Progenitor cell of endocrine pancreas (in vitro differentiated cells): ENCODE results near the gene THSD4. TPM values are rescaled to one million over a fixed set of nuclear protein-coding genes. Genes with fewer than 3 reads are reported as not detected.
A peak's percentile ranks its signal among the peaks of the same experiment; 100 is the strongest.

Source experiments
- DNase-seq: peaks from one replicate; pipeline ENCODE4 v3.0.0; 2021; ENCODE audit warnings: low spot score; ENCODE audit not compliant: unreplicated experiment
- H3K27ac Mint-ChIP-seq: 2 replicates; pipeline ENCODE4 v1.8.0; 2021; ENCODE audit warnings: mild to moderate bottlenecking, moderate library complexity, mixed read lengths
- H3K27me3 Mint-ChIP-seq: 2 replicates; pipeline ENCODE4 v1.8.0; 2021; ENCODE audit warnings: mixed read lengths
- H3K36me3 Mint-ChIP-seq: 2 replicates; pipeline ENCODE4 v1.8.0; 2022; ENCODE audit warnings: mixed read lengths; ENCODE audit not compliant: insufficient read depth
- H3K4me1 Mint-ChIP-seq: 2 replicates; pipeline ENCODE4 v1.8.0; 2021; ENCODE audit warnings: low read depth, mixed read lengths
- H3K4me3 Mint-ChIP-seq: 2 replicates; pipeline ENCODE4 v1.8.0; 2021; ENCODE audit warnings: low read depth, mild to moderate bottlenecking, moderate library complexity, mixed read lengths
- H3K9me3 Mint-ChIP-seq: 2 replicates; pipeline ENCODE4 v1.8.0; 2021; ENCODE audit warnings: low read depth, mixed read lengths
- CTCF ChIP-seq: fragments of 200-600 bp; sonication (generic); IDR thresholded peaks from one replicate; pipeline ENCODE4 v1.5.0; 2021; ENCODE audit warnings: antibody characterized with exemption, mild to moderate bottlenecking; ENCODE audit not compliant: unreplicated experiment
- total RNA-seq: library from RNA; stranded (reverse); gene quantifications from 2 replicates; pipeline ENCODE4 v1.2.1, GENCODE V29; 2021

Gene THSD4
- total RNA-seq, 1 donor from 2014 or later, result 6.8 TPM

- no peak overlapping the region for H3K4me3 Mint-ChIP-seq
These were observed 473.5 kb downstream of the THSD4 start for GRCh38 chr15:71588746-71589145.

GRCh38 chr15:71591057-71591456 is 475.8 kb downstream of the THSD4 start:
- H3K9me3 Mint-ChIP-seq, result peaks cover 6% of the 10 kb centered on the region
- no peak overlapping the region for H3K27ac Mint-ChIP-seq
- peaks cover under 1% of the 10 kb centered on the region for H3K27me3 Mint-ChIP-seq
- DNase-seq, result no peak
- H3K4me1 Mint-ChIP-seq, result peaks cover 4% of the 10 kb centered on the region
- no peak overlapping the region for H3K4me3 Mint-ChIP-seq
- H3K36me3 Mint-ChIP-seq, result no peaks in the 10 kb centered on the region
- TF ChIP-seq CTCF, result peak; percentile 26

More at GRCh38 chr15:71588746-71589145, 473.5 kb downstream of the THSD4 start:
- no peak for TF ChIP-seq CTCF
- no peak overlapping the region for H3K27ac Mint-ChIP-seq
- peaks cover 4% of the 10 kb centered on the region for H3K4me1 Mint-ChIP-seq
- DNase-seq, result no peak
- peaks cover 4% of the 10 kb centered on the region for H3K36me3 Mint-ChIP-seq
- H3K27me3 Mint-ChIP-seq, result no peaks in the 10 kb centered on the region
- peaks cover 16% of the 10 kb centered on the region for H3K9me3 Mint-ChIP-seq

- Mint-ChIP-seq H3K4me3 (no peak overlapping the region), H3K9me3 (no peaks in the 10 kb centered on the region), H3K36me3 (no peaks in the 10 kb centered on the region), H3K27me3 (peaks cover 3% of the 10 kb centered on the region), H3K27ac (no peak overlapping the region), H3K4me1 (peaks cover 5% of the 10 kb centered on the region)
- TF ChIP-seq CTCF, result no peak
- no peak for DNase-seq
These were observed 476.9 kb downstream of the THSD4 start for GRCh38 chr15:71592203-71592602.

- Mint-ChIP-seq H3K4me1 (peaks cover 4% of the 10 kb centered on the region), H3K4me3 (no peak overlapping the region), H3K27me3 (peaks cover 3% of the 10 kb centered on the region), H3K36me3 (no peaks in the 10 kb centered on the region), H3K9me3 (no peaks in the 10 kb centered on the region), H3K27ac (no peak overlapping the region)
- no peak for TF ChIP-seq CTCF
- no peak for DNase-seq
These were observed 480.7 kb downstream of the THSD4 start for GRCh38 chr15:71595846-71596553.

GRCh38 chr15:71596672-71597071 is 481.4 kb downstream of the THSD4 start:
- Mint-ChIP-seq H3K4me1 (peaks cover 8% of the 10 kb centered on the region), H3K36me3 (no peaks in the 10 kb centered on the region), H3K27me3 (peaks cover 3% of the 10 kb centered on the region), H3K27ac (no peak overlapping the region), H3K9me3 (no peaks in the 10 kb centered on the region), H3K4me3 (no peak overlapping the region)
- DNase-seq, result no peak
- no peak for TF ChIP-seq CTCF
